ENCODE measurements around the gene ZNF182. TPM values are rescaled to one million over a fixed set of nuclear protein-coding genes. Genes with fewer than 3 reads are reported as not detected.

Gene ZNF182
- total RNA-seq (2021) (3.1 and 3.8 TPM in 2 replicates), Bru-seq, nascent RNA (percentile 52 among the genes with signal in this experiment), BruChase-seq, experiment 1, labeled RNA remaining after a 2-hour chase (percentile 65 among the genes with signal in this experiment), BruChase-seq, experiment 2, labeled RNA remaining after a 6-hour chase (percentile 36 among the genes with signal in this experiment)
- long read RNA-seq, partial matches to known transcripts = 0 of 1 reads
- long read RNA-seq, other reads (novel, unspliced or antisense) = 1 of 1 reads

GRCh38 chrX:48003758-48004457, at the start of gene ZNF182:
Gene ZNF182, minus strand, starts transcription at chrX:48003989. Its CDS starts 1,380 bp downstream, at chrX:48002609.
- Histone ChIP-seq H3K9me2 (ENCODE audit: insufficient read depth) (no peaks in the 10 kb centered on the region), H3K36me3 (ENCODE audit: low read depth) (no peaks in the 10 kb centered on the region), H3K4me2 (peak within 1 kb of the TSS; percentile 55), H3K27ac (no peak within 1 kb of the TSS), H3F3A (ENCODE audit: insufficient read depth, low read depth) (no peaks in the 10 kb centered on the region), H3K4me1 (replicated peaks; ENCODE audit: insufficient read depth) (no peaks in the 10 kb centered on the region), H4K20me1 (ENCODE audit: insufficient read depth) (no peaks in the 10 kb centered on the region), H3K79me2 (ENCODE audit: low read depth) (no peaks in the 10 kb centered on the region), H3K4me3 (peak within 1 kb of the TSS; percentile 58), H3K9me3 (ENCODE audit: insufficient read depth, low read depth) (no peaks in the 10 kb centered on the region), H2AFZ (peak within 1 kb of the TSS; percentile 75), H3K27me3 (ENCODE audit: insufficient read depth, low read depth) (no peaks in the 10 kb centered on the region)
- no peak for TF ChIP-seq EZH2 (IDR thresholded peaks at IDR 0.05; ENCODE audit: low read depth)
- TF ChIP-seq, protein P1, sequence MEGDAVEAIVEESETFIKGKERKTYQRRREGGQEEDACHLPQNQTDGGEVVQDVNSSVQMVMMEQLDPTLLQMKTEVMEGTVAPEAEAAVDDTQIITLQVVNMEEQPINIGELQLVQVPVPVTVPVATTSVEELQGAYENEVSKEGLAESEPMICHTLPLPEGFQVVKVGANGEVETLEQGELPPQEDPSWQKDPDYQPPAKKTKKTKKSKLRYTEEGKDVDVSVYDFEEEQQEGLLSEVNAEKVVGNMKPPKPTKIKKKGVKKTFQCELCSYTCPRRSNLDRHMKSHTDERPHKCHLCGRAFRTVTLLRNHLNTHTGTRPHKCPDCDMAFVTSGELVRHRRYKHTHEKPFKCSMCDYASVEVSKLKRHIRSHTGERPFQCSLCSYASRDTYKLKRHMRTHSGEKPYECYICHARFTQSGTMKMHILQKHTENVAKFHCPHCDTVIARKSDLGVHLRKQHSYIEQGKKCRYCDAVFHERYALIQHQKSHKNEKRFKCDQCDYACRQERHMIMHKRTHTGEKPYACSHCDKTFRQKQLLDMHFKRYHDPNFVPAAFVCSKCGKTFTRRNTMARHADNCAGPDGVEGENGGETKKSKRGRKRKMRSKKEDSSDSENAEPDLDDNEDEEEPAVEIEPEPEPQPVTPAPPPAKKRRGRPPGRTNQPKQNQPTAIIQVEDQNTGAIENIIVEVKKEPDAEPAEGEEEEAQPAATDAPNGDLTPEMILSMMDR (conservative IDR thresholded peaks at IDR 0.05) = no peak
- intact Hi-C loops (cut with micrococcal nuclease; ENCODE audit: unreplicated experiment) = no loop called here
- BruUV-seq (replicated peaks) = no TSS peak
- DNase-seq = peak; percentile 62 to 75
- POLR2A ChIA-PET (ENCODE audit: unreplicated experiment) = no interaction called here
- CTCF ChIA-PET = no interaction called here

DNA sequence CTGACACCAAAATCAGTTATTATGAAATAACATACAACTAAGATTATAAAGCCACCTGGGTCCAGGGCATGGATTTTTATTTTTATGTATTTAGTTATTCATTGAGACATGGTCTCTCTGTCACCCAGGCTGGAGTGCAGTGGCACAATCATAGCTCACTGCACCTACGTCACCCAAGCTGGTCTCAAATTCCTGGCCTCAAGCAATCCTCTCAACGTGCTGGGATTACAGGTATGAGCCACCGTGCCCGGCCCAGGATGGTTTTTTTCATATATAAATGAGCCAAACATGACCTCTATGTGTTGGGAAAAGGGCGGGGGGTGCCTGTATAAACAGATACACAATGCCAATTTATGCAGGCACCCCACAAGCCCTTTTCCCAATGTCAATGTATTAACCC, 43.1 kb upstream of the ZNF182 start:
- ChIA-PET CTCF (no interaction called here), POLR2A (ENCODE audit: unreplicated experiment) (no interaction called here)
- no peak overlapping the region for H2AFZ ChIP-seq

DNA sequence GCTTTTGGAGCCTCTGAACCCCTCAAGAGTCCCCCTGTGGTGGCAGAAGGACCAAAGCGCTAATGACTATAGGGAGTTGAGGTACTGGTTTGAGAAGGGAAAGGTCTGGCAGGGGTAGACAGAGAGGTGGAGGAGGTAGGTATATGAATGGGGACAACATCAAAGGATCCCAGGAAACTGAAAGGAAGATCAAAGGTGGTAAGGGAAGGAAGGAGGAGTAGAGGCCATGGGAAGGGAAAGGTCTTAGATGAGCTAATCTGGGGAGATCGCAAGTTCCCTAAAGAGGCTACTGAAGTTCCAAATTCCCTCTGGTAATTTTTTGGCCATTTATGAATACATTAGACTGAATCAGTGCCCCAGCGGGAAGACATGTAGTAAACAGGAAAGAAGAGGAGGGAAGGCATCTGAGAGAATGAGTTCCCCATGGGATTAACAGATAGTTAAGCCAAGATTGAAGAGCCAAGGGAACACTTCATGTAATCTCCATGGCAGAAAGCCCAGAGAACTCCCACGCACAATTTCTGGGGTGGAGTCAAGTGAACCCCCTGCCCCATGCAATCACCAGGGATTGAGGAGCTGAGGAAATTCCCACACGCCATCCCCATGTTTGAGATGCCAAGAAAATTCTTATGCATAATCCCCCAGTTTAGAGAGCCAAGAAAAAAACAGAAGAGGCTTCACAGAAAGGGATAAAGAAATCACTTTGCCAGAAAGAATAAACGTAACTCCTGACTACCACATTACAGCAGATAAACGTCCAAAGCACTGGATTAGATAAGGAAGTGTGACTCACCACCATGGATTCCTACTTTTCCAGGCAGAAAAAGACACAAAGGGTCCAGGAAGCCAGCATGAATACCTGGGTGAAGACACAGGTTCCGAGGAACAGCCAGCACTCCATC, 41.9 kb upstream of the ZNF182 start:
- POLR2A ChIA-PET (ENCODE audit: unreplicated experiment) = no interaction called here

More for the DNA sequence above, 43.1 kb upstream of the ZNF182 start:
- Histone ChIP-seq H3K27me3 (ENCODE audit: insufficient read depth, low read depth) (no peaks in the 10 kb centered on the region), H3F3A (ENCODE audit: insufficient read depth, low read depth) (no peaks in the 10 kb centered on the region), H3K4me1 (replicated peaks; ENCODE audit: insufficient read depth) (no peaks in the 10 kb centered on the region), H3K27ac (no peak overlapping the region), H3K79me2 (ENCODE audit: low read depth) (no peaks in the 10 kb centered on the region), H3K9me3 (ENCODE audit: insufficient read depth, low read depth) (no peaks in the 10 kb centered on the region), H3K9me2 (ENCODE audit: insufficient read depth) (no peaks in the 10 kb centered on the region), H3K4me2 (no peak overlapping the region), H3K36me3 (ENCODE audit: low read depth) (no peaks in the 10 kb centered on the region), H3K4me3 (no peak overlapping the region), H4K20me1 (ENCODE audit: insufficient read depth) (no peaks in the 10 kb centered on the region)
- no TSS peak for BruUV-seq (replicated peaks)
- intact Hi-C loops (cut with micrococcal nuclease; ENCODE audit: unreplicated experiment) = no loop called here
- TF ChIP-seq EZH2 (IDR thresholded peaks at IDR 0.05; ENCODE audit: low read depth) = no peak
- TF ChIP-seq, protein P1 (conservative IDR thresholded peaks at IDR 0.05) = no peak
- DNase-seq = peak in 1 of 2 experiments; percentile 11

More for the DNA sequence above, 41.9 kb upstream of the ZNF182 start:
- Histone ChIP-seq H3K4me1 (replicated peaks; ENCODE audit: insufficient read depth) (no peaks in the 10 kb centered on the region), H2AFZ (no peak overlapping the region), H3K4me2 (no peak overlapping the region), H4K20me1 (ENCODE audit: insufficient read depth) (no peaks in the 10 kb centered on the region), H3K4me3 (no peak overlapping the region), H3K27me3 (ENCODE audit: insufficient read depth, low read depth) (no peaks in the 10 kb centered on the region), H3K9me2 (ENCODE audit: insufficient read depth) (no peaks in the 10 kb centered on the region), H3F3A (ENCODE audit: insufficient read depth, low read depth) (no peaks in the 10 kb centered on the region), H3K36me3 (ENCODE audit: low read depth) (no peaks in the 10 kb centered on the region), H3K9me3 (ENCODE audit: insufficient read depth, low read depth) (no peaks in the 10 kb centered on the region), H3K79me2 (ENCODE audit: low read depth) (no peaks in the 10 kb centered on the region), H3K27ac (no peak overlapping the region)
- intact Hi-C loops (cut with micrococcal nuclease; ENCODE audit: unreplicated experiment) = no loop called here
- peak; percentile 20 to 46 for DNase-seq
- CTCF ChIA-PET = no interaction called here
- BruUV-seq (replicated peaks) = no TSS peak
- TF ChIP-seq, protein P1 (conservative IDR thresholded peaks at IDR 0.05) = no peak
- TF ChIP-seq EZH2 (IDR thresholded peaks at IDR 0.05; ENCODE audit: low read depth) = no peak

All from PC-9 (cell line).